ENCODE results near the gene SCTR.

DNA sequence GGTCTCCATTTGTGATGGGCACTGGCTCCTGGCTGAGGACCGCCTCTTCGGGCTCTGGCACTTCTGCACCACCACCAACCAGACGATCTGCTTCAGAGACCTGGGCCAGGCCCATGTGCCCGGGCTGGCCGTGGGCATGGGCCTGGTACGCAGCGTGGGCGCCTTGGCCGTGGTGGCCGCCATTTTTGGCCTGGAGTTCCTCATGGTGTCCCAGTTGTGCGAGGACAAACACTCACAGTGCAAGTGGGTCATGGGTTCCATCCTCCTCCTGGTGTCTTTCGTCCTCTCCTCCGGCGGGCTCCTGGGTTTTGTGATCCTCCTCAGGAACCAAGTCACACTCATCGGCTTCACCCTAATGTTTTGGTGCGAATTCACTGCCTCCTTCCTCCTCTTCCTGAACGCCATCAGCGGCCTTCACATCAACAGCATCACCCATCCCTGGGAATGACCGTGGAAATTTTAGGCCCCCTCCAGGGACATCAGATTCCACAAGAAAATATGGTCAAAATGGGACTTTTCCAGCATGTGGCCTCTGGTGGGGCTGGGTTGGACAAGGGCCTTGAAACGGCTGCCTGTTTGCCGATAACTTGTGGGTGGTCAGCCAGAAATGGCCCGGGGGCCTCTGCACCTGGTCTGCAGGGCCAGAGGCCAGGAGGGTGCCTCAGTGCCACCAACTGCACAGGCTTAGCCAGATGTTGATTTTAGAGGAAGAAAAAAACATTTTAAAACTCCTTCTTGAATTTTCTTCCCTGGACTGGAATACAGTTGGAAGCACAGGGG lies 87.1 kb downstream of the SCTR start:
- TF ChIP-seq, protein P1, sequence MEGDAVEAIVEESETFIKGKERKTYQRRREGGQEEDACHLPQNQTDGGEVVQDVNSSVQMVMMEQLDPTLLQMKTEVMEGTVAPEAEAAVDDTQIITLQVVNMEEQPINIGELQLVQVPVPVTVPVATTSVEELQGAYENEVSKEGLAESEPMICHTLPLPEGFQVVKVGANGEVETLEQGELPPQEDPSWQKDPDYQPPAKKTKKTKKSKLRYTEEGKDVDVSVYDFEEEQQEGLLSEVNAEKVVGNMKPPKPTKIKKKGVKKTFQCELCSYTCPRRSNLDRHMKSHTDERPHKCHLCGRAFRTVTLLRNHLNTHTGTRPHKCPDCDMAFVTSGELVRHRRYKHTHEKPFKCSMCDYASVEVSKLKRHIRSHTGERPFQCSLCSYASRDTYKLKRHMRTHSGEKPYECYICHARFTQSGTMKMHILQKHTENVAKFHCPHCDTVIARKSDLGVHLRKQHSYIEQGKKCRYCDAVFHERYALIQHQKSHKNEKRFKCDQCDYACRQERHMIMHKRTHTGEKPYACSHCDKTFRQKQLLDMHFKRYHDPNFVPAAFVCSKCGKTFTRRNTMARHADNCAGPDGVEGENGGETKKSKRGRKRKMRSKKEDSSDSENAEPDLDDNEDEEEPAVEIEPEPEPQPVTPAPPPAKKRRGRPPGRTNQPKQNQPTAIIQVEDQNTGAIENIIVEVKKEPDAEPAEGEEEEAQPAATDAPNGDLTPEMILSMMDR (conservative IDR thresholded peaks at IDR 0.05; ENCODE audit: low read depth, low read length): no peak
- TF ChIP-seq EZH2phosphoT487 (IDR thresholded peaks at IDR 0.05; ENCODE audit: borderline replicate concordance, low read length) (no peak), EZH2 (IDR thresholded peaks at IDR 0.05; ENCODE audit: low read length, unreplicated experiment) (no peak)
